Nephron progenitor cell (in vitro differentiated cells): Measurements from ENCODE around the gene TXNDC15.
"Not testable (repeated sequence)": the region's sequence is repeated elsewhere in the genome, so short reads cannot be mapped to it uniquely, and the experiment has no call there.

Experiments used
- DNase-seq: peaks from one replicate; pipeline ENCODE4 v3.0.0; 2021
- H3K27ac Mint-ChIP-seq: 2 replicates; pipeline ENCODE4 v1.8.0; 2021; ENCODE audit warnings: mild to moderate bottlenecking, moderate library complexity, mixed read lengths
- H3K27me3 Mint-ChIP-seq: 2 replicates; pipeline ENCODE4 v1.8.0; 2021; ENCODE audit warnings: mild to moderate bottlenecking, low read depth, mixed read lengths; ENCODE audit not compliant: poor library complexity
- H3K36me3 Mint-ChIP-seq: 2 replicates; pipeline ENCODE4 v1.8.0; 2021; ENCODE audit warnings: low read depth, mixed read lengths
- H3K4me1 Mint-ChIP-seq: 2 replicates; pipeline ENCODE4 v1.8.0; 2021; ENCODE audit warnings: mixed read lengths
- H3K4me3 Mint-ChIP-seq: 2 replicates; pipeline ENCODE4 v1.8.0; 2021; ENCODE audit warnings: mild to moderate bottlenecking, moderate library complexity, mixed read lengths
- H3K9me3 Mint-ChIP-seq: 2 replicates; pipeline ENCODE4 v1.8.0; 2021; ENCODE audit warnings: mild to moderate bottlenecking, moderate library complexity, mixed read lengths
- CTCF ChIP-seq: fragments of 200-600 bp; sonication (generic); IDR thresholded peaks from 2 replicates; pipeline ENCODE4 v1.5.0; 2021; ENCODE audit warnings: antibody characterized with exemption

TXNDC15 gene

GRCh38 chr5:134837530-134838181, 36.5 kb upstream of the TXNDC15 start:
- H3K9me3 Mint-ChIP-seq: peaks cover 9% of the 10 kb centered on the region
- H3K27ac Mint-ChIP-seq: no peak overlapping the region
- H3K36me3 Mint-ChIP-seq: peaks cover 63% of the 10 kb centered on the region
- TF ChIP-seq CTCF: no peak
- peaks cover 10% of the 10 kb centered on the region for H3K4me1 Mint-ChIP-seq
- DNase-seq: no peak
- H3K4me3 Mint-ChIP-seq: no peak overlapping the region
- no peaks in the 10 kb centered on the region for H3K27me3 Mint-ChIP-seq

GRCh38 chr5:134838361-134838760, 35.8 kb upstream of the TXNDC15 start:
- Mint-ChIP-seq H3K36me3 (peaks cover 63% of the 10 kb centered on the region), H3K4me1 (peaks cover 10% of the 10 kb centered on the region)
- H3K4me3 Mint-ChIP-seq, H3K27ac Mint-ChIP-seq, H3K27me3 Mint-ChIP-seq, DNase-seq, H3K9me3 Mint-ChIP-seq: not testable (repeated sequence)

- TF ChIP-seq CTCF: no peak
- peak overlapping the region; percentile 60 for H3K27ac Mint-ChIP-seq
- H3K4me3 Mint-ChIP-seq: no peak overlapping the region
- H3K27me3 Mint-ChIP-seq: no peaks in the 10 kb centered on the region
- peaks cover 17% of the 10 kb centered on the region for H3K4me1 Mint-ChIP-seq
- DNase-seq: no peak
- peaks cover 9% of the 10 kb centered on the region for H3K9me3 Mint-ChIP-seq
- H3K36me3 Mint-ChIP-seq: peaks cover 53% of the 10 kb centered on the region
These were observed 33.4 kb upstream of the TXNDC15 start for GRCh38 chr5:134840811-134841210.

- H3K27me3 Mint-ChIP-seq: no peaks in the 10 kb centered on the region
- peaks cover 48% of the 10 kb centered on the region for H3K36me3 Mint-ChIP-seq
- H3K9me3 Mint-ChIP-seq: peaks cover 8% of the 10 kb centered on the region
- H3K4me1 Mint-ChIP-seq: peaks cover 30% of the 10 kb centered on the region
- no peak for TF ChIP-seq CTCF
- DNase-seq: no peak
- no peak overlapping the region for H3K4me3 Mint-ChIP-seq
- no peak overlapping the region for H3K27ac Mint-ChIP-seq
These were observed 29.9 kb upstream of the TXNDC15 start for GRCh38 chr5:134844252-134844651.

- Mint-ChIP-seq H3K4me3 (peak overlapping the region; percentile 93), H3K27me3 (no peaks in the 10 kb centered on the region), H3K4me1 (peaks cover 31% of the 10 kb centered on the region), H3K9me3 (peaks cover 4% of the 10 kb centered on the region), H3K36me3 (peaks cover 45% of the 10 kb centered on the region), H3K27ac (peak overlapping the region; percentile 81)
- TF ChIP-seq CTCF: no peak
- DNase-seq: no peak
These were observed 28.8 kb upstream of the TXNDC15 start for GRCh38 chr5:134845335-134845851.

- no peak for TF ChIP-seq CTCF
- H3K4me1 Mint-ChIP-seq: peaks cover 26% of the 10 kb centered on the region
- H3K27ac Mint-ChIP-seq: peak within 1 kb of the TSS; percentile 95
- peaks cover 45% of the 10 kb centered on the region for H3K36me3 Mint-ChIP-seq
- H3K27me3 Mint-ChIP-seq: no peaks in the 10 kb centered on the region
- DNase-seq: peak; percentile 85
- H3K4me3 Mint-ChIP-seq: peak within 1 kb of the TSS; percentile 93
- H3K9me3 Mint-ChIP-seq: no peaks in the 10 kb centered on the region
These were observed 28.1 kb upstream of the TXNDC15 start, which contains the start of gene C5orf24 for GRCh38 chr5:134845852-134846640. TSS of gene C5orf24 (plus strand) at chr5:134845968. CDS start at chr5:134854901, 8,933 bp downstream.
